Measurements from ENCODE around the gene AP2A1. TPM values are rescaled to one million over a fixed set of nuclear protein-coding genes. Genes with fewer than 3 reads are reported as not detected.

AP2A1 gene
- total and polyA plus RNA-seq, 2 of the 13 experiments (the other 11 are each of a cell fraction or from before 2014, with no cell fraction given): 22.7 to 39.7 TPM

GRCh38 chr19:49800771-49801170, 34.0 kb downstream of the AP2A1 start:
- in situ Hi-C loops (cut with HindIII; ENCODE audit: extremely low pct_ligation_motif_present, low pct_unique_long_range_greater_than_20kb): no loop called here
- no peaks in the 10 kb centered on the region for H4K20me1 ChIP-seq (ENCODE audit: insufficient read depth, low read length)
- intact Hi-C loops (cut with micrococcal nuclease; ENCODE audit: unreplicated experiment): no loop called here
- POLR2A ChIA-PET: interaction anchor here (0.6 kb wide), 1 partner anchor 29 kb away, joined by 3 read pairs; no protein-coding TSS in a partner anchor
- no peaks in the 10 kb centered on the region for H3K27me3 ChIP-seq (ENCODE audit: control insufficient read depth in 1 of 2, insufficient read depth in 2 of 2, low read length in 2 of 2)
- CTCF ChIA-PET (ENCODE audit: low intra/inter-chr PET ratio, low total read pairs): no interaction called here
- no peak overlapping the region for H3K9ac ChIP-seq (ENCODE audit: insufficient read depth, low read depth, low read length)
- BruUV-seq (replicated peaks): no TSS peak
- no peak for FAIRE-seq
- ATAC-seq: no peak
- no peak overlapping the region for H3K4me2 ChIP-seq (ENCODE audit: low read depth, low read length)
- H3K27ac ChIP-seq (ENCODE audit: extremely low read length, insufficient read depth, low read length): no peak overlapping the region
- H2AFZ ChIP-seq (ENCODE audit: low read length): no peak overlapping the region
- 94% methylated on average over 9 of the region's 10 CpGs for WGBS (ENCODE audit: low lambda C conversion rate)
- TF ChIP-seq MYPOP (CRISPR knock-in tag; IDR thresholded peaks at IDR 0.05) (no peak), ZBTB49 (CRISPR knock-in tag; IDR thresholded peaks at IDR 0.05; ENCODE audit: borderline replicate concordance) (no peak)
- H3K79me2 ChIP-seq (ENCODE audit: insufficient read depth, low read length): no peaks in the 10 kb centered on the region
- DNase-seq (ENCODE audit: low spot score): no peak
- H3K9me3 ChIP-seq (ENCODE audit: low read length): no peaks in the 10 kb centered on the region
- no peaks in the 10 kb centered on the region for H3K4me1 ChIP-seq (ENCODE audit: insufficient read depth, low read length)
- peaks cover 13 to 51% of the 10 kb centered on the region in 2 experiments; a peak in 4 of 5 replicates for H3K36me3 ChIP-seq (replicated peaks in 1 of 2; ENCODE audit: control insufficient read depth in 1 of 2, insufficient read depth in 2 of 2, low read length in 2 of 2)
- no peak overlapping the region for H3K4me3 ChIP-seq (replicated peaks in 1 of 3; ENCODE audit: insufficient read depth in 1 of 3, low read depth in 2 of 3, low read length in 3 of 3)

- H3K36me3 ChIP-seq (replicated peaks in 1 of 2; ENCODE audit: control insufficient read depth in 1 of 2, insufficient read depth in 2 of 2, low read length in 2 of 2): peaks cover 11 to 44% of the 10 kb centered on the region in 2 experiments; a peak in 4 of 5 replicates
- H3K27ac ChIP-seq (ENCODE audit: extremely low read length, insufficient read depth, low read length): no peak overlapping the region
- no peak for DNase-seq (ENCODE audit: low spot score)
- POLR2A ChIA-PET: interaction anchor here (0.6 kb wide), 1 partner anchor 30 kb away, joined by 3 read pairs; no protein-coding TSS in a partner anchor
- CTCF ChIA-PET (ENCODE audit: low intra/inter-chr PET ratio, low total read pairs): no interaction called here
- H3K79me2 ChIP-seq (ENCODE audit: insufficient read depth, low read length): no peaks in the 10 kb centered on the region
- no peak for FAIRE-seq
- no peak overlapping the region for H3K4me3 ChIP-seq (replicated peaks in 1 of 3; ENCODE audit: insufficient read depth in 1 of 3, low read depth in 2 of 3, low read length in 3 of 3)
- no peaks in the 10 kb centered on the region for H3K9me3 ChIP-seq (ENCODE audit: low read length)
- in situ Hi-C loops (cut with HindIII; ENCODE audit: extremely low pct_ligation_motif_present, low pct_unique_long_range_greater_than_20kb): no loop called here
- WGBS (ENCODE audit: low lambda C conversion rate): 95% methylated on average over 28 of the region's 32 CpGs
- H3K9ac ChIP-seq (ENCODE audit: insufficient read depth, low read depth, low read length): no peak overlapping the region
- TF ChIP-seq RNF2 (conservative IDR thresholded peaks at IDR 0.05; ENCODE audit: low read depth) (no peak), ZNF225 (CRISPR knock-in tag; IDR thresholded peaks at IDR 0.05) (no peak), MIER2 (CRISPR knock-in tag; IDR thresholded peaks at IDR 0.05) (no peak), ZBTB42 (CRISPR knock-in tag; IDR thresholded peaks at IDR 0.05) (no peak), MXD4 (CRISPR knock-in tag; IDR thresholded peaks at IDR 0.05) (no peak), DRAP1 (CRISPR knock-in tag; IDR thresholded peaks at IDR 0.05) (no peak), ZNF501 (CRISPR knock-in tag; IDR thresholded peaks at IDR 0.05) (no peak), PHF8 (CRISPR knock-in tag; IDR thresholded peaks at IDR 0.05) (no peak), NFRKB (IDR thresholded peaks at IDR 0.05) (no peak), KLF11 (CRISPR knock-in tag; IDR thresholded peaks at IDR 0.05) (no peak), ZNF143 (CRISPR knock-in tag; IDR thresholded peaks at IDR 0.05) (no peak), ATF1 (CRISPR knock-in tag; IDR thresholded peaks at IDR 0.05) (no peak), KLF6 (CRISPR knock-in tag; IDR thresholded peaks at IDR 0.05) (no peak), MTF2 (CRISPR knock-in tag; IDR thresholded peaks at IDR 0.05; ENCODE audit: borderline replicate concordance) (no peak)
- no TSS peak for BruUV-seq (replicated peaks)
- no peaks in the 10 kb centered on the region for H4K20me1 ChIP-seq (ENCODE audit: insufficient read depth, low read length)
- intact Hi-C loops (cut with micrococcal nuclease; ENCODE audit: unreplicated experiment): no loop called here
- H2AFZ ChIP-seq (ENCODE audit: low read length): no peak overlapping the region
- no peaks in the 10 kb centered on the region for H3K4me1 ChIP-seq (ENCODE audit: insufficient read depth, low read length)
- H3K27me3 ChIP-seq (ENCODE audit: control insufficient read depth in 1 of 2, insufficient read depth in 2 of 2, low read length in 2 of 2): no peaks in the 10 kb centered on the region
- H3K4me2 ChIP-seq (ENCODE audit: low read depth, low read length): no peak overlapping the region
- ATAC-seq: no peak
These were observed 34.6 kb downstream of the AP2A1 start for GRCh38 chr19:49801401-49801888.
